OCI-LY3 (cell line): Measurements from ENCODE around the gene TBXA2R.

Source experiments
- H2AFZ ChIP-seq: fragments of 200-600, 300-600 bp; shearing (Covaris generic); 2 replicates; pipeline ENCODE4 v1.6.0; 2014; ENCODE audit warnings: antibody characterized with exemption, low read depth, low read length
- H3K27ac ChIP-seq: fragments of 200-600, 300-600 bp; sonication (generic); 2 replicates; pipeline ENCODE4 v1.5.1; 2014; ENCODE audit warnings: mild to moderate bottlenecking, low read length, moderate library complexity, mixed read lengths
- H3K27me3 ChIP-seq: fragments of 200-600, 300-600 bp; sonication (generic); 2 replicates; pipeline ENCODE4 v1.6.1; 2014; ENCODE audit warnings: low read depth, low read length, mixed read lengths
- H3K36me3 ChIP-seq: fragments of 200-600, 300-600 bp; sonication (generic); replicated peaks from 2 replicates; pipeline ENCODE3; 2014; ENCODE audit warnings: low read depth, low read length, mixed read lengths
- H3K4me1 ChIP-seq: fragments of 300-600, 200-600 bp; sonication (generic); 2 replicates; pipeline ENCODE4 v1.6.1; 2014; ENCODE audit warnings: low read length, mixed read lengths
- H3K4me2 ChIP-seq: fragments of 200-600, 300-600 bp; sonication (generic); 2 replicates; pipeline ENCODE4 v1.6.1; 2014; ENCODE audit warnings: low read length, mixed read lengths
- H3K4me3 ChIP-seq: fragments of 300-600, 200-600 bp; sonication (generic); 2 replicates; pipeline ENCODE4 v1.5.1; 2014; ENCODE audit warnings: antibody characterized with exemption, mild to moderate bottlenecking, low read length, moderate library complexity
- H3K79me2 ChIP-seq: fragments of 300-600, 200-600 bp; shearing (Covaris generic); 2 replicates; pipeline ENCODE4 v1.6.1; 2014; ENCODE audit warnings: mild to moderate bottlenecking, low read length, mixed read lengths
- H3K9ac ChIP-seq: fragments of 300-600, 200-600 bp; shearing (Covaris generic); 2 replicates; pipeline ENCODE4 v1.6.0; 2014; ENCODE audit warnings: mild to moderate bottlenecking, low read length, moderate library complexity
- H3K9me3 ChIP-seq: fragments of 200-600, 300-600 bp; shearing (Covaris generic); 2 replicates; pipeline ENCODE4 v1.6.1; 2014; ENCODE audit warnings: low read length, mixed read lengths; ENCODE audit not compliant: insufficient read depth
- H4K20me1 ChIP-seq: fragments of 200-600, 300-600 bp; sonication (generic); 2 replicates; pipeline ENCODE4 v1.6.1; 2016; ENCODE audit warnings: low read length, mixed read lengths; ENCODE audit not compliant: insufficient read depth
- EZH2phosphoT487 ChIP-seq: fragments of 200-600 bp; shearing (Covaris generic); IDR thresholded peaks from 2 replicates; pipeline ENCODE4 v1.6.1; 2018; ENCODE audit warnings: antibody characterized with exemption, mixed run types, low read depth
- TF ChIP-seq, protein P1 (sequence below): fragments of 200-600, 300-600 bp; sonication (generic); IDR thresholded peaks from 2 replicates; pipeline ENCODE4 v1.5.1; 2014; ENCODE audit warnings: antibody characterized with exemption, low read length, low read depth

The TBXA2R gene

DNA sequence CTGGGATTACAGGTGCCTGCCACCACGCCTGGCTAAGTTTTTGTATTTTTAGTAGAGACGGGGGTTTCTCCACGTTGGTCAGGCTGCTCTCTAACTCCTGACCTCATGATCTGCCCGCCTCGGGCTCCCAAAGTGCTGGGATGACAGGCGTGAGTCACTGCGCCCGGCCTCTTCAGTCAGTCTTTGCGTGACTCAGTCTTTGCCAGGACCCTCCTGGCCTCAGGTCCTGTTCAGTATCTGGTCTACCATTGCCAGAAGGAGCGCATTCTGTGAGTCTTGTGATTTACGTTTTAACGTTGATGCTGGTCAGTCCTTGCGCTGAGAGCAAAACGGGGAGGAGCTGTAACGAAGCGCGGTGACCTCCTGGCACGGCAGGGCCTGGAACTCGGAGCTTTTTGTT lies 41.5 kb downstream of the TBXA2R start:
- H3K79me2 ChIP-seq: no peaks in the 10 kb centered on the region
- no peak overlapping the region for H3K4me2 ChIP-seq
- H3K27ac ChIP-seq: no peak overlapping the region
- TF ChIP-seq, protein P1, sequence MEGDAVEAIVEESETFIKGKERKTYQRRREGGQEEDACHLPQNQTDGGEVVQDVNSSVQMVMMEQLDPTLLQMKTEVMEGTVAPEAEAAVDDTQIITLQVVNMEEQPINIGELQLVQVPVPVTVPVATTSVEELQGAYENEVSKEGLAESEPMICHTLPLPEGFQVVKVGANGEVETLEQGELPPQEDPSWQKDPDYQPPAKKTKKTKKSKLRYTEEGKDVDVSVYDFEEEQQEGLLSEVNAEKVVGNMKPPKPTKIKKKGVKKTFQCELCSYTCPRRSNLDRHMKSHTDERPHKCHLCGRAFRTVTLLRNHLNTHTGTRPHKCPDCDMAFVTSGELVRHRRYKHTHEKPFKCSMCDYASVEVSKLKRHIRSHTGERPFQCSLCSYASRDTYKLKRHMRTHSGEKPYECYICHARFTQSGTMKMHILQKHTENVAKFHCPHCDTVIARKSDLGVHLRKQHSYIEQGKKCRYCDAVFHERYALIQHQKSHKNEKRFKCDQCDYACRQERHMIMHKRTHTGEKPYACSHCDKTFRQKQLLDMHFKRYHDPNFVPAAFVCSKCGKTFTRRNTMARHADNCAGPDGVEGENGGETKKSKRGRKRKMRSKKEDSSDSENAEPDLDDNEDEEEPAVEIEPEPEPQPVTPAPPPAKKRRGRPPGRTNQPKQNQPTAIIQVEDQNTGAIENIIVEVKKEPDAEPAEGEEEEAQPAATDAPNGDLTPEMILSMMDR: no peak
- no peak overlapping the region for H3K9ac ChIP-seq
- no peaks in the 10 kb centered on the region for H3K36me3 ChIP-seq
- H3K4me3 ChIP-seq: no peak overlapping the region
- no peaks in the 10 kb centered on the region for H3K27me3 ChIP-seq
- no peaks in the 10 kb centered on the region for H3K9me3 ChIP-seq
- H4K20me1 ChIP-seq: no peaks in the 10 kb centered on the region
- no peaks in the 10 kb centered on the region for H3K4me1 ChIP-seq
- no peak overlapping the region for H2AFZ ChIP-seq

- no peak overlapping the region for H3K4me3 ChIP-seq
- no peak for TF ChIP-seq EZH2phosphoT487
- TF ChIP-seq, protein P1: no peak
- H2AFZ ChIP-seq: no peak overlapping the region
- no peaks in the 10 kb centered on the region for H3K27me3 ChIP-seq
- H3K79me2 ChIP-seq: no peaks in the 10 kb centered on the region
- H3K9me3 ChIP-seq: no peaks in the 10 kb centered on the region
- no peaks in the 10 kb centered on the region for H3K36me3 ChIP-seq
- no peak overlapping the region for H3K9ac ChIP-seq
- no peak overlapping the region for H3K4me2 ChIP-seq
- no peaks in the 10 kb centered on the region for H3K4me1 ChIP-seq
- H3K27ac ChIP-seq: no peak overlapping the region
- no peaks in the 10 kb centered on the region for H4K20me1 ChIP-seq
Observed at GRCh38 chr19:3563709-3564524, 42.8 kb downstream of the TBXA2R start.

DNA sequence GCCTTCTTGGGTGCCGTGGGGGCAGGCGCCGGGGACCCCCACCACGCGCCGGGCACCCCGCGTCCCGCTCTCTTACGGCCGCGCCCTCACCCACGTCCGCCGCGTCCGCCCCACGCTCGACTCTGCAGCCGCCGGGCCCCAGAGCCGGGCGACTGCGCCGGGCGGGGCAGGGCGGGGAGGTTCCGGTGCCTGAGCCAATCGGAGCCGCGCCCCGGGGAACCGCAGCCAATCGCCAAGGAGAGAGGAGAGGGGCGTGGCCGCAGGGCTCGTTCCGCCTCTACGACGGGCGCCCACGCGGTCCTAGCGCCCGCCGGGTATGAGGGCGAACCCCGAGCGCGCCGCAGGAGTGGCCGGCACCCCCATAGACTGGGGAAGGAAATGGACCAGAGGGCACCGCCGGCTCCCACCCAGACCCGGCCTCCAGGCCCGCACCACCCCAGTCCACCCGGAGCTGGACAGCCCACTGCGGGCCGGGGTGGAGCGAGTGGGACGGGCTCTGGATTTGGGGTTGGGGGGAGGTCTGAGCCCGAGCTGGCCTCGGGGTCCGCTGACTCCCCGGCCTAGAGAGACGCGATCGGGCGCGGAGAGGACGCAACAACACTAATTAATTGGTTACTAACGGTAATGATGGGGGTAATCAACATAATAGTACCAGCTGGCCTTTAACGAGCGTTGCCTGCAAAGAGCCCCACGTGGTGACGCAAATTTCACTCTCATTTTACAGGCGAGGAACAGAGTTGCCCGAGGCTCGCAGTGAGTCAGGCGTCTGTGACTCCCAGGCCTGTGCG lies 49.0 kb downstream of the TBXA2R start, which contains the start of gene MFSD12:
Gene MFSD12, minus strand, starts transcription at position 126 of the 788 bp plus-strand sequence. CDS start 183 bp downstream, outside the sequence.
- TF ChIP-seq, protein P1: no peak
- no peak for TF ChIP-seq EZH2phosphoT487
- H3K4me1 ChIP-seq: peaks cover 41% of the 10 kb centered on the region
- peaks cover 45% of the 10 kb centered on the region for H3K79me2 ChIP-seq
- H2AFZ ChIP-seq: peak within 1 kb of the TSS; percentile 68
- H3K4me2 ChIP-seq: peak within 1 kb of the TSS; percentile 93
- peaks cover 6% of the 10 kb centered on the region for H4K20me1 ChIP-seq
- peaks cover 13% of the 10 kb centered on the region for H3K36me3 ChIP-seq
- H3K9me3 ChIP-seq: no peaks in the 10 kb centered on the region
- H3K27ac ChIP-seq: peak within 1 kb of the TSS; percentile 60
- H3K9ac ChIP-seq: peak within 1 kb of the TSS; percentile 90
- H3K27me3 ChIP-seq: no peaks in the 10 kb centered on the region
- H3K4me3 ChIP-seq: peak within 1 kb of the TSS; percentile 95

- peak overlapping the region; percentile 95 for H3K4me3 ChIP-seq
- H3K79me2 ChIP-seq: peaks cover 50% of the 10 kb centered on the region
- peak overlapping the region; percentile 90 for H3K9ac ChIP-seq
- peaks cover 13% of the 10 kb centered on the region for H3K36me3 ChIP-seq
- peaks cover 6% of the 10 kb centered on the region for H4K20me1 ChIP-seq
- H3K4me2 ChIP-seq: peak overlapping the region; percentile 93
- no peaks in the 10 kb centered on the region for H3K27me3 ChIP-seq
- peak overlapping the region; percentile 23 for H3K27ac ChIP-seq
- no peaks in the 10 kb centered on the region for H3K9me3 ChIP-seq
- no peak overlapping the region for H2AFZ ChIP-seq
- H3K4me1 ChIP-seq: peaks cover 44% of the 10 kb centered on the region
- TF ChIP-seq, protein P1: no peak
- TF ChIP-seq EZH2phosphoT487: no peak
Observed at GRCh38 chr19:3556978-3557460, 49.7 kb downstream of the TBXA2R start.
